ENCODE data around the gene DPM2. TPM values are rescaled to one million over a fixed set of nuclear protein-coding genes. Genes with fewer than 3 reads are reported as not detected.

DPM2 gene
- total and polyA plus RNA-seq, 2 of the 4 experiments (the other 2 are of a cell fraction): 10.8 to 60.6 TPM

- Histone ChIP-seq H3K4ac (ENCODE audit: low read depth, low read length) (no peak overlapping the region), H3K9me1 (ENCODE audit: insufficient read depth, low read length) (0 out of 2 replicates have a peak, but pooled peaks cover 4% of the 10 kb centered on the region), H4K8ac (ENCODE audit: low read depth in 2 of 2, low read length in 2 of 2) (no peak overlapping the region), H4K91ac (ENCODE audit: insufficient read depth, low read depth, low read length) (no peak overlapping the region), H4K5ac (ENCODE audit: low read depth, low read length) (no peak overlapping the region), H2AK9ac (replicated peaks; ENCODE audit: low read depth, low read length, poor library complexity) (no peak overlapping the region), H3K79me1 (ENCODE audit: low read depth in 1 of 2, low read length in 2 of 2) (peaks cover 0 to 3% of the 10 kb centered on the region in 2 experiments; a peak in 1 of 4 replicates), H2AK5ac (ENCODE audit: low read depth, low read length) (no peak overlapping the region), H3K4me1 (ENCODE audit: control insufficient read depth, insufficient read depth, low read length) (peaks cover 13% of the 10 kb centered on the region), H3K23ac (ENCODE audit: low read depth, low read length) (no peak overlapping the region), H4K20me1 (ENCODE audit: insufficient read depth, low read length) (no peaks in the 10 kb centered on the region), H3K27me3 (ENCODE audit: control insufficient read depth, insufficient read depth, low read length) (no peaks in the 10 kb centered on the region), H2BK120ac (ENCODE audit: low read depth, low read length) (no peak overlapping the region), H3K36me3 (ENCODE audit: control insufficient read depth, insufficient read depth, low read length) (peaks cover 27% of the 10 kb centered on the region), H3K27ac (ENCODE audit: insufficient read depth, low read length) (no peak overlapping the region), H3K9ac (ENCODE audit: low read depth, low read length) (no peak overlapping the region), H3K56ac (ENCODE audit: extremely low read depth, insufficient read depth, low read length) (no peak overlapping the region), H2BK5ac (ENCODE audit: low read depth, low read length, poor library complexity, severe bottlenecking) (no peak overlapping the region), H3K18ac (ENCODE audit: low read depth, low read length) (no peak overlapping the region), H3K4me2 (ENCODE audit: low read depth, low read length) (no peak overlapping the region), H2BK15ac (ENCODE audit: low read depth, low read length) (no peak overlapping the region), H2AFZ (replicated peaks; ENCODE audit: low read length, poor library complexity) (no peak overlapping the region), H3K14ac (replicated peaks; ENCODE audit: low read depth, low read length) (no peak overlapping the region), H3K4me3 (ENCODE audit: insufficient read depth, low read depth, low read length) (no peak overlapping the region), H2BK20ac (ENCODE audit: low read depth, low read length) (no peak overlapping the region), H3K9me3 (ENCODE audit: control insufficient read depth, insufficient read depth, low read length) (no peaks in the 10 kb centered on the region)
- 97% methylated on average over 18 of the region's 35 CpGs; no CpG with 5 or more reads in 1 of the 2 experiments for WGBS, 2 experiments (ENCODE audit: extremely low coverage in 2 of 2, insufficient read length in 1 of 2)
- DNase-seq (no peak), ATAC-seq (ENCODE audit: low read depth) (no peak)
- CTCF ChIA-PET: no interaction called here
- intact Hi-C loops (cut with micrococcal nuclease): no loop called here
- in situ Hi-C loops (cut with MboI; ENCODE audit: low sequenced_read_pairs): no loop called here
- dilution Hi-C loops (cut with HindIII; ENCODE audit: low sequenced_read_pairs, unreplicated experiment): no loop called here
- TF ChIP-seq SMC3 (IDR thresholded peaks at IDR 0.05; ENCODE audit: low read depth, low read length): no peak
- no peak for TF ChIP-seq POLR2A (IDR thresholded peaks at IDR 0.05; ENCODE audit: low read depth, low read length)
- no peak for TF ChIP-seq MXI1 (IDR thresholded peaks at IDR 0.05; ENCODE audit: borderline replicate concordance, low read depth, low read length)
- TF ChIP-seq RAD21 (IDR thresholded peaks at IDR 0.05; ENCODE audit: low read length): no peak
- TF ChIP-seq ELK1 (IDR thresholded peaks at IDR 0.05; ENCODE audit: borderline replicate concordance, low read depth, low read length): no peak
- TF ChIP-seq FOS (IDR thresholded peaks at IDR 0.05; ENCODE audit: low read depth, low read length): no peak
- TF ChIP-seq CTCF (conservative IDR thresholded peaks at IDR 0.05; ENCODE audit: low read depth, low read length): no peak
- TF ChIP-seq MAZ (IDR thresholded peaks at IDR 0.05; ENCODE audit: borderline replicate concordance, low read depth, low read length): no peak
- TF ChIP-seq BHLHE40 (IDR thresholded peaks at IDR 0.05; ENCODE audit: low read depth, low read length): no peak
- TF ChIP-seq CEBPB (IDR thresholded peaks at IDR 0.05; ENCODE audit: low read depth, low read length): no peak
- TF ChIP-seq MAFK (IDR thresholded peaks at IDR 0.05; ENCODE audit: low read depth, low read length): no peak
- BruUV-seq (replicated peaks): no TSS peak
- POLR2A ChIA-PET (ENCODE audit: unreplicated experiment): no interaction called here
Observed at GRCh38 chr9:127907867-127908659, 29.6 kb downstream of the DPM2 start.

Measured in IMR-90 (cell line).